B cell (primary cell): Measurements from ENCODE around the gene FRMD8.

Experiments
- CTCF ChIP-seq: fragments of 200-600 bp; IDR thresholded peaks from one replicate; pipeline ENCODE4 v1.8.0; 2022; ENCODE audit warnings: antibody characterized with exemption, mild to moderate bottlenecking
- EZH2 ChIP-seq: IDR thresholded peaks from 2 replicates; pipeline ENCODE4 v1.6.1; 2012; ENCODE audit warnings: borderline replicate concordance, low read depth, mild to moderate bottlenecking, moderate library complexity, low read length; ENCODE audit not compliant: insufficient read depth, poor library complexity, severe bottlenecking

- TF ChIP-seq EZH2 (no peak), CTCF (no peak)
Measured at GRCh38 chr11:65401073-65401802, 14.8 kb downstream of the FRMD8 start.
